ENCODE data around the gene EIF4A3.
A peak's percentile ranks its signal among the peaks of the same experiment; 100 is the strongest.
"Not testable (repeated sequence)": the region's sequence is repeated elsewhere in the genome, so short reads cannot be mapped to it uniquely, and the experiment has no call there.

The EIF4A3 gene

GRCh38 chr17:80099291-80100034 lies 47.5 kb downstream of the EIF4A3 start:
- no peak for DNase-seq

GRCh38 chr17:80097844-80098691 lies 48.9 kb downstream of the EIF4A3 start:
- no peak for DNase-seq

- DNase-seq = no peak
Measured at GRCh38 chr17:80097127-80097621, 49.8 kb downstream of the EIF4A3 start.

GRCh38 chr17:80096561-80097021 lies 50.3 kb downstream of the EIF4A3 start:
- no peak for DNase-seq

- DNase-seq = no peak
Measured at GRCh38 chr17:80095844-80096475, 51.0 kb downstream of the EIF4A3 start.

- DNase-seq = no peak
Measured at GRCh38 chr17:80095038-80095843, 51.7 kb downstream of the EIF4A3 start.

DNA sequence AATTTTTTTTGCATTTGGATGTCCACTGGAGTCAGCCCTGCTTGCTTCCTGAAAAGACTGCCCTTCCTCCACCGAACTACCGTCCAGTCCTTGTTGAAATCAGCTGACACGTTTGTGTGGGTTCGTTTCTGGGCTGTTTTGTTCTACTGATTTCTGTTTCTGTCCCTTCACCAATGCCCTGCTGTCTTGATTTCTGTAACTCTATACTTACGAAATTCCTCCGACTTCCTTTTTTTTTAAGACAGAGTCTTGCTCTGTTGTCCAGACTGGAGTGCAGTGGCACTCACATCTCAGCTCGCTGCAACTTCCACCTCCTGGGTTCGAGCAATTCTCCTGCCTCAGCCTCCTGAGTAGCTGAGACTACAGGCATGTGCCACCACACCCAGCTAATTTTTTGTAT lies 54.0 kb downstream of the EIF4A3 start:
- peak; percentile 38 for DNase-seq

- no peak for DNase-seq
Measured at GRCh38 chr17:80091376-80091775, 55.6 kb downstream of the EIF4A3 start.

DNA sequence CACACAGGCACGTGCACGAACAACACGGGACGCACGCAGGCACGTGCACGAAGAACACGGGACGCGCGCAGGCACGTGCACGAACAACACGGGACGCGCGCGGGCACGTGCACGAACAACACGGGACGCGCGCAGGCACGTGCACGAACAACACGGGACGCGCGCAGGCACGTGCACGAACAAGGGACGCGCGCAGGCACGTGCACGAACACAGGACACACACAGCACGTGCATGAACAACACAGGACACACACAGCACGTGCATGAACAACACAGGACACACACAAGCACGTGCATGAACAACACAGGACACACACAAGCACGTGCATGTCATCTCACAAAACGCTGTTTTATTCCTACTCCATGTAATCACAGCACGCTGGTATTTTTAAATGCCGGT lies 56.8 kb downstream of the EIF4A3 start:
- not testable (repeated sequence) for DNase-seq

- DNase-seq = no peak
Measured at GRCh38 chr17:80089762-80090161, 57.2 kb downstream of the EIF4A3 start.

DNA sequence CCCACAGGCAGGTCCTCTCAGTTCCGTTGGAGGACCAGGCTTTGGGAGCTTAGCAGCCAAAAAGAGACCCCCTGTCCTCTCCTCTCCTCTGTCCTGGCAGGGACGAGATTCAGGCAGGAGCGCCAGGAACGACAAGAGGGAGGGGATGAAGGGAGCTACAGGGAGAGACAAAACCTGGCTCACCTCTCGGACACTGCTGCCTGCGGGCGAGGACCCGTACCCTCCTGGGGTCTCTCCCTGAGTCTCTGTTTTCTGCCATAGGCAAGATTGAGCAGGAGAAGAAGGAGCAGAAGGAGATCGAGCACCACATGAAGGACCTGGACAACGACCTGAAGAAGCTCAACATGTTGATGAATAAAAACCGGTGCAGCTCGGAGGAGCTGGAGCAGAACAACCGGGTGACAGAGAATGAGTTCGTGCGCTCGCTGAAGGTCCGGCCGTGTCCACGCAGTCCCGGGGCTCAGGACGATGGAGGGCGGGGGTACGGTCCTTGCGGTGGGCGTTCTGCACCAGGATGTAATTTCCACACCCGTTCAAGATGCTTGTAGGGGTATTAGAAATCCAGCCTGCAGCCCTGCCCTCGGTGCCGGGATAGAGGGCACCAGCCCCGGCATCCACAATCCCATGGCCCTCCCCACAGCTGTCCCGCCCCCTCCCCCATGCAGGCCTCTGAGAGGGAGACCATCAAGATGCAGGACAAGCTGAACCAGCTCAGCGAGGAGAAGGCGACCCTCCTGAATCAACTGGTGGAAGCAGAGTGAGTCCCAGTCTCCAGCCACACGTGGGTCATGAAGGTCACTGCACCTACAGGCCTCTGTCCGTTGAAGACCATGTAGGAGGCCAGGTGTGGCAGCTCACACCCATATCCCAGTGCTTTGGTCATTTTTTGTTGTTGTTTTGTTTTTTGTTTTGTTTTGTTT lies 59.3 kb downstream of the EIF4A3 start:
- no peak for DNase-seq

GRCh38 chr17:80086616-80087015 lies 60.3 kb downstream of the EIF4A3 start:
- DNase-seq = no peak

GRCh38 chr17:80086081-80086480 lies 60.8 kb downstream of the EIF4A3 start:
- no peak for DNase-seq

DNA sequence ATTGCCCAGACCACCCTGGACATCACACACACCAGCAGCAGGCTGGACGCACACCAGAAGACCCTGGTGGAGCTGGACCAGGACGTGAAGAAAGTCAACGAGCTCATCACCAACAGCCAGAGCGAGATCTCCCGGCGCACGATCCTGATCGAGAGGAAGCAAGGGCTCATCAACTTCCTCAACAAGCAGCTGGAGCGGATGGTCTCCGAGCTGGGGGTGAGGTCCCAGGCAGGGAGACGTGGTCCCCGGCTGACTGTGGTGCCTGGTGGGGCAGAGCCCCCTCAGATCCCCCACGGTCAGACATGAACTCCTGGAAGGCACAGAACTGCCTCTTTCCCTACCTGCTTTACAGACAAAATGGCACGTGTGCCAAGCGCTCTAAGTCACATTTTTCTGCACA lies 62.2 kb downstream of the EIF4A3 start:
- no peak for DNase-seq

Measured in OCI-M1 (cell line).